ENCODE data around the gene TRAF6. TPM values are rescaled to one million over a fixed set of nuclear protein-coding genes. Genes with fewer than 3 reads are reported as not detected.

TRAF6 gene
- total and polyA plus RNA-seq, 2 donors from 2014 or later = 4.0 to 16.5 TPM

- DNase-seq (no peak), FAIRE-seq (no peak)
- H3K27ac ChIP-seq (ENCODE audit: low read depth in 2 of 2, low read length in 2 of 2) = peak overlapping the region in 1 of 2 donors; percentile 14
- H3K4me3 ChIP-seq (ENCODE audit: low read length in 3 of 3) = no peak overlapping the region
- H3K27me3 ChIP-seq (ENCODE audit: control insufficient read depth, insufficient read depth, low read length) = no peaks in the 10 kb centered on the region
- H3K9ac ChIP-seq (ENCODE audit: low read length in 3 of 3) = no peak overlapping the region
- no peaks in the 10 kb centered on the region for H3K9me3 ChIP-seq (ENCODE audit: control insufficient read depth in 2 of 3, insufficient read depth in 1 of 3, low read length in 3 of 3)
- peaks cover 0 to 16% (median 3%) of the 10 kb centered on the region in 3 donors for H3K4me1 ChIP-seq (ENCODE audit: control insufficient read depth in 2 of 3, insufficient read depth in 2 of 3, low read depth in 1 of 3, low read length in 3 of 3)
- no peak for TF ChIP-seq CTCF (IDR thresholded peaks at IDR 0.05; ENCODE audit: borderline replicate concordance, extremely low read depth, insufficient read depth)
- peaks cover 6 to 23% (median 7%) of the 10 kb centered on the region in 3 donors for H3K36me3 ChIP-seq (ENCODE audit: control insufficient read depth in 2 of 3, insufficient read depth in 3 of 3, low read length in 3 of 3)
- intact Hi-C loops (cut with DNase I) = no loop called here
Measured at GRCh38 chr11:36501236-36501635, 8.8 kb downstream of the TRAF6 start.

DNA sequence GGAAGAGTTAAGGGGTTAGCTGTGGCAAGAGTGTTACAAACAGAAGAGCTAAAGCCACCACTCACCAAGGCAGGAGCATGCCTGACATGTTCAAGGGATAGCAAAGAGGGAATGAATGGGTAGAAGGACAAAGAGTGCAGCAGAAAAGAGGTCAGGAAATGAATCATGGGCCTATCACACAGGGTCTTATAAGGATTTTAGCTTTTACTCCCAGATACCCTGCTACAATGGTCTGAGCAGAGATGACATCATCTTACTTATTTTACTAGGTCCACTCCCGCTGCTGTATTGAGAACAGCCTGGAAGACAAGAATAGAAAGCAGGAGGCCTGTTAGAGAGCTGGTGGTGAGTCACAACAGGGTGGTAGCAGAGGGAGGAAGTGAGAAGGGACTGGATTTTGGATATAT lies 9.8 kb downstream of the TRAF6 start:
- no peak for DNase-seq
- H3K27me3 ChIP-seq (ENCODE audit: control insufficient read depth, insufficient read depth, low read length) = no peaks in the 10 kb centered on the region
- no peak for TF ChIP-seq CTCF (IDR thresholded peaks at IDR 0.05; ENCODE audit: borderline replicate concordance, extremely low read depth, insufficient read depth)
- H3K4me1 ChIP-seq (ENCODE audit: control insufficient read depth in 2 of 3, insufficient read depth in 2 of 3, low read depth in 1 of 3, low read length in 3 of 3) = peaks cover 0 to 12% (median 3%) of the 10 kb centered on the region in 3 donors
- no peak overlapping the region for H3K9ac ChIP-seq (ENCODE audit: low read length in 3 of 3)
- peaks cover 6 to 23% (median 9%) of the 10 kb centered on the region in 3 donors for H3K36me3 ChIP-seq (ENCODE audit: control insufficient read depth in 2 of 3, insufficient read depth in 3 of 3, low read length in 3 of 3)
- H3K9me3 ChIP-seq (ENCODE audit: control insufficient read depth in 2 of 3, insufficient read depth in 1 of 3, low read length in 3 of 3) = no peaks in the 10 kb centered on the region
- H3K27ac ChIP-seq (ENCODE audit: low read depth in 2 of 2, low read length in 2 of 2) = peak overlapping the region in 1 of 2 donors; percentile 8
- no peak overlapping the region for H3K4me3 ChIP-seq (ENCODE audit: low read length in 3 of 3)
- intact Hi-C loops (cut with DNase I) = no loop called here
- no peak for FAIRE-seq

GRCh38 chr11:36499315-36499714 lies 10.8 kb downstream of the TRAF6 start:
- DNase-seq (no peak), FAIRE-seq (no peak)
- Histone ChIP-seq H3K9ac (ENCODE audit: low read length in 3 of 3) (no peak overlapping the region), H3K4me3 (ENCODE audit: low read length in 3 of 3) (no peak overlapping the region), H3K9me3 (ENCODE audit: control insufficient read depth in 2 of 3, insufficient read depth in 1 of 3, low read length in 3 of 3) (no peaks in the 10 kb centered on the region), H3K36me3 (ENCODE audit: control insufficient read depth in 2 of 3, insufficient read depth in 3 of 3, low read length in 3 of 3) (peaks cover 6 to 23% (median 11%) of the 10 kb centered on the region in 3 donors), H3K27ac (ENCODE audit: low read depth in 2 of 2, low read length in 2 of 2) (no peak overlapping the region), H3K4me1 (ENCODE audit: control insufficient read depth in 2 of 3, insufficient read depth in 2 of 3, low read depth in 1 of 3, low read length in 3 of 3) (peaks cover 0 to 11% (median 3%) of the 10 kb centered on the region in 3 donors), H3K27me3 (ENCODE audit: control insufficient read depth, insufficient read depth, low read length) (no peaks in the 10 kb centered on the region)
- no peak for TF ChIP-seq CTCF (IDR thresholded peaks at IDR 0.05; ENCODE audit: borderline replicate concordance, extremely low read depth, insufficient read depth)
- intact Hi-C loops (cut with DNase I) = no loop called here

GRCh38 chr11:36498721-36499120 lies 11.4 kb downstream of the TRAF6 start:
- H3K36me3 ChIP-seq (ENCODE audit: control insufficient read depth in 2 of 3, insufficient read depth in 3 of 3, low read length in 3 of 3) = peaks cover 6 to 27% (median 11%) of the 10 kb centered on the region in 3 donors
- H3K9ac ChIP-seq (ENCODE audit: low read length in 3 of 3) = no peak overlapping the region
- intact Hi-C loops (cut with DNase I) = no loop called here
- H3K4me3 ChIP-seq (ENCODE audit: low read length in 3 of 3) = no peak overlapping the region
- H3K9me3 ChIP-seq (ENCODE audit: control insufficient read depth in 2 of 3, insufficient read depth in 1 of 3, low read length in 3 of 3) = no peaks in the 10 kb centered on the region
- no peak overlapping the region for H3K27ac ChIP-seq (ENCODE audit: low read depth in 2 of 2, low read length in 2 of 2)
- no peaks in the 10 kb centered on the region for H3K27me3 ChIP-seq (ENCODE audit: control insufficient read depth, insufficient read depth, low read length)
- FAIRE-seq (no peak), DNase-seq (no peak)
- peaks cover 0 to 11% (median 3%) of the 10 kb centered on the region in 3 donors for H3K4me1 ChIP-seq (ENCODE audit: control insufficient read depth in 2 of 3, insufficient read depth in 2 of 3, low read depth in 1 of 3, low read length in 3 of 3)
- no peak for TF ChIP-seq CTCF (IDR thresholded peaks at IDR 0.05; ENCODE audit: borderline replicate concordance, extremely low read depth, insufficient read depth)

All from kidney (tissue), 14 donors.